HL-60 (cell line): ENCODE data around the gene GPR146.

Experiments used
- DNase-seq, 2 experiments: peaks; one replicate each; pipeline ENCODE4 v3.0.0-alpha.2; 2010 to 2020; ENCODE audit warnings: low read depth in 1 of 2, low spot score in 1 of 2
- H3K27ac ChIP-seq: fragments of 250-450 bp; sonication (Bioruptor Pico); replicated peaks from 2 replicates; pipeline ENCODE4 v1.5.1; 2020; ENCODE audit warnings: mild to moderate bottlenecking, moderate library complexity
- H3K27me3 ChIP-seq: fragments of 250-450 bp; sonication (Bioruptor Pico); 2 replicates; pipeline ENCODE4 v1.5.1; 2021; ENCODE audit warnings: mild to moderate bottlenecking, moderate library complexity; ENCODE audit not compliant: insufficient read depth, poor library complexity, severe bottlenecking
- H3K4me3 ChIP-seq: replicated peaks from 2 replicates; pipeline ENCODE4 v1.5.1; 2011; ENCODE audit warnings: mild to moderate bottlenecking, control low read depth, low read length; ENCODE audit not compliant: insufficient read depth
- CTCF ChIP-seq: IDR thresholded peaks from one replicate; pipeline ENCODE4 v1.5.1; 2011; ENCODE audit warnings: low read length, control low read depth, inconsistent platforms; ENCODE audit not compliant: insufficient read depth
- GABPA ChIP-seq: IDR thresholded peaks from 2 replicates; pipeline ENCODE4 v1.6.1; 2012; ENCODE audit warnings: low read depth
- POLR2AphosphoS5 ChIP-seq: IDR thresholded peaks from 2 replicates; pipeline ENCODE4 v1.6.1; 2012; ENCODE audit warnings: low read depth
- REST ChIP-seq: IDR thresholded peaks from 2 replicates; pipeline ENCODE4 v1.6.1; 2012; ENCODE audit warnings: low read depth; ENCODE audit not compliant: insufficient replicate concordance
- SPI1 ChIP-seq: IDR thresholded peaks from 2 replicates; pipeline ENCODE4 v1.6.1; 2012; ENCODE audit warnings: low read depth, mild to moderate bottlenecking, borderline replicate concordance

GPR146 gene

GRCh38 chr7:1090686-1091643, 46.6 kb downstream of the GPR146 start:
- Histone ChIP-seq H3K4me3 (no peak overlapping the region), H3K27me3 (no peaks in the 10 kb centered on the region), H3K27ac (no peak overlapping the region)
- TF ChIP-seq POLR2AphosphoS5 (no peak), GABPA (no peak), CTCF (no peak), SPI1 (no peak), REST (no peak)
- peak in 1 of 2 experiments; percentile 37 for DNase-seq

GRCh38 chr7:1091644-1092027, 47.3 kb downstream of the GPR146 start:
- Histone ChIP-seq H3K27me3 (no peaks in the 10 kb centered on the region), H3K4me3 (no peak overlapping the region), H3K27ac (no peak overlapping the region)
- DNase-seq: no peak
- TF ChIP-seq CTCF (no peak), GABPA (no peak), REST (no peak), SPI1 (no peak)

GRCh38 chr7:1092161-1092632, 47.9 kb downstream of the GPR146 start:
- DNase-seq: no peak

More at GRCh38 chr7:1092161-1092632, 47.9 kb downstream of the GPR146 start:
- no peak overlapping the region for H3K4me3 ChIP-seq
- no peak overlapping the region for H3K27ac ChIP-seq
- no peak for TF ChIP-seq REST
- no peak for TF ChIP-seq CTCF
- TF ChIP-seq SPI1: no peak
- no peak for TF ChIP-seq POLR2AphosphoS5
- TF ChIP-seq GABPA: no peak
- no peaks in the 10 kb centered on the region for H3K27me3 ChIP-seq
